GM12878 (cell line): ENCODE data around the gene ADGRL3. TPM values are rescaled to one million over a fixed set of nuclear protein-coding genes. Genes with fewer than 3 reads are reported as not detected.

ENCODE experiments used
- ATAC-seq: fragments of 200-7000 bp; cut with Tn5 transposase; 3 replicates; pipeline ENCODE4 v1.9.1; 2020; ENCODE audit warnings: mild to moderate bottlenecking, moderate library complexity
- BruUV-seq: library from RNA; stranded (reverse); fragments of 400-500 nt; replicated peaks from 2 replicates; lab custom pipeline; 2021; lab: Mats Ljungman, UMichigan
- CTCF ChIA-PET: fragments of 300-600 bp; sonication (Branson Sonifier 250); formaldehyde crosslinking; extraction: SDS; loops from one replicate; lab custom pipeline; 2021; ENCODE audit warnings: inconsistent platforms; lab: Yijun Ruan, JAX
- POLR2A ChIA-PET: fragments of 350-600 bp; formaldehyde crosslinking; extraction: SDS; loops from one replicate; lab custom pipeline; 2021; ENCODE audit warnings: inconsistent platforms; lab: Charles Lee
- RAD21 ChIA-PET: fragments of 300-600 bp; sonication (Branson Sonifier 250); formaldehyde crosslinking; loops from one replicate; lab custom pipeline; 2023; ENCODE audit warnings: antibody characterized with exemption; ENCODE audit not compliant: unreplicated experiment; lab: Charles Lee
- SMC1A ChIA-PET: fragments of 300-600 bp; sonication (Branson Sonifier 250); formaldehyde crosslinking; loops from one replicate; lab custom pipeline; 2023; ENCODE audit not compliant: unreplicated experiment, uncharacterized antibody; lab: Charles Lee
- DNase-seq: peaks from one replicate; pipeline ENCODE4 v3.0.0-alpha.2; 2011; ENCODE audit warnings: low read depth, low spot score
- FAIRE-seq: peaks from 3 replicates; lab custom pipeline; 2011; peaks lifted over from hg19 to GRCh38; lab: Jason Lieb, UNC
- H2AFZ ChIP-seq: 2 replicates; pipeline ENCODE4 v1.6.0; 2011; ENCODE audit warnings: low read depth, low read length, control low read depth; ENCODE audit not compliant: control insufficient read depth
- H3K27ac ChIP-seq: 2 replicates; pipeline ENCODE4 v1.5.1; 2011; ENCODE audit warnings: control low read depth; ENCODE audit not compliant: control insufficient read depth, insufficient read depth
- H3K27me3 ChIP-seq, 2 experiments: replicated peaks in 1 of 2; 2 replicates each; pipeline versions ENCODE4 v1.6.0 to v1.6.1; 2011; ENCODE audit warnings: low read length in 1 of 2; ENCODE audit not compliant: control insufficient read depth in 2 of 2, insufficient read depth in 2 of 2
- H3K36me3 ChIP-seq, 2 experiments: 2 replicates each; pipeline ENCODE4 v1.5.1; 2011; ENCODE audit warnings: low read length in 1 of 2; ENCODE audit not compliant: control insufficient read depth in 2 of 2, insufficient read depth in 2 of 2
- H3K4me1 ChIP-seq: 2 replicates; pipeline ENCODE4 v1.6.1; 2011; ENCODE audit warnings: mild to moderate bottlenecking, low read length, moderate library complexity, mixed read lengths; ENCODE audit not compliant: control insufficient read depth, insufficient read depth
- H3K4me2 ChIP-seq: 2 replicates; pipeline ENCODE4 v1.6.0; 2011; ENCODE audit warnings: control low read depth; ENCODE audit not compliant: control insufficient read depth, insufficient read depth
- H3K4me3 ChIP-seq: fragments of 200-600 bp; sonication (generic); 2 replicates; pipeline ENCODE4 v1.5.1; 2016
- H3K79me2 ChIP-seq: 2 replicates; pipeline ENCODE4 v1.6.0; 2011; ENCODE audit warnings: low read length; ENCODE audit not compliant: control insufficient read depth, insufficient read depth
- H3K9ac ChIP-seq: 2 replicates; pipeline ENCODE4 v1.8.0; 2011; ENCODE audit warnings: low read length, control low read depth, mixed read lengths; ENCODE audit not compliant: control insufficient read depth, insufficient read depth
- H3K9me3 ChIP-seq: replicated peaks from 3 replicates; pipeline ENCODE4 v1.5.1; 2011; ENCODE audit warnings: mild to moderate bottlenecking, low read length; ENCODE audit not compliant: control insufficient read depth, insufficient read depth
- H4K20me1 ChIP-seq: 2 replicates; pipeline ENCODE4 v1.6.0; 2011; ENCODE audit not compliant: control insufficient read depth, insufficient read depth
- EED ChIP-seq: sonication (generic); IDR thresholded peaks from 2 replicates; pipeline ENCODE4 v1.6.1; 2016; ENCODE audit warnings: antibody characterized with exemption, low read depth
- FOXM1 ChIP-seq: IDR thresholded peaks from 2 replicates; pipeline ENCODE4 v1.6.1; 2012; ENCODE audit warnings: low read depth, mild to moderate bottlenecking, inconsistent platforms, low read length, moderate library complexity
- GABPA ChIP-seq: IDR thresholded peaks from 2 replicates; pipeline ENCODE4 v1.6.1; 2014; ENCODE audit warnings: antibody characterized with exemption, low read depth, mild to moderate bottlenecking, inconsistent platforms
- JUND ChIP-seq: IDR thresholded peaks from 2 replicates; pipeline ENCODE4 v1.6.1; 2012; ENCODE audit warnings: low read depth, mild to moderate bottlenecking, low read length, improper control_type of control experiment, moderate library complexity
- MYC ChIP-seq: IDR thresholded peaks from 2 replicates; pipeline ENCODE4 v1.6.1; 2011; ENCODE audit warnings: mild to moderate bottlenecking, low read length, moderate library complexity, inconsistent platforms; ENCODE audit not compliant: insufficient read depth, insufficient replicate concordance, insufficient read length, severe bottlenecking
- NFIC ChIP-seq: IDR thresholded peaks from 2 replicates; pipeline ENCODE4 v1.6.1; 2012; ENCODE audit warnings: low read depth, mild to moderate bottlenecking, inconsistent platforms, low read length, moderate library complexity
- NFYB ChIP-seq: IDR thresholded peaks from 2 replicates; pipeline ENCODE4 v1.6.1; 2011; ENCODE audit warnings: low read depth, mild to moderate bottlenecking, low read length, improper control_type of control experiment, moderate library complexity; ENCODE audit not compliant: insufficient read depth
- SIN3A ChIP-seq: IDR thresholded peaks from 2 replicates; pipeline ENCODE4 v1.6.1; 2012; ENCODE audit warnings: low read depth, low read length, improper control_type of control experiment
- STAT1 ChIP-seq: fragments of 450-650 bp; conservative IDR thresholded peaks from 2 replicates; pipeline ENCODE4 v1.6.1; 2014; ENCODE audit warnings: antibody characterized with exemption, mild to moderate bottlenecking
- ZBED1 ChIP-seq: IDR thresholded peaks from 2 replicates; pipeline ENCODE4 v1.6.1; 2016; ENCODE audit warnings: borderline replicate concordance
- WGBS: methylation state at CpG from one replicate; pipeline ENCODE4 v1.1.6; 2016; ENCODE audit warnings: low lambda C conversion rate; ENCODE audit not compliant: insufficient replicate concordance, insufficient coverage; ENCODE audit errors: missing lambda C conversion rate; 5-methylcytosine and 5-hydroxymethylcytosine counted together
- in situ Hi-C: fragments of 300-500 bp; cut with MboI; formaldehyde crosslinking; loops from 9 replicates; pipeline ENCODE4 v1.14.3; 2018; ENCODE audit warnings: mixed read lengths
- intact Hi-C: fragments of 100-400 bp; cut with micrococcal nuclease; formaldehyde crosslinking; loops from one replicate; pipeline ENCODE4 v1.14.2; 2022; ENCODE audit not compliant: unreplicated experiment
- polyA plus RNA-seq, 11 experiments: library from polyadenylated mRNA; depleted of rRNA in 4 of 11; unstranded in 6 of 11; stranded (reverse) in 5 of 11; fragments of >200 nt; fragmentation: Nextera tagmentation in 4 of 11; fragmentation: Illumina TruSeq in 1 of 11; extraction: Ambion mirVana in 4 of 11; extraction: Trizol in 1 of 11; gene quantifications; 1 replicate in 1 of 11; 2 replicates in 10 of 11; pipeline versions ENCODE4 v1.2.1 to v1.2.3, GENCODE V29; 2011 to 2016; ENCODE audit warnings: inconsistent platforms in 2 of 11, missing spikeins in 2 of 11, low read depth in 1 of 11
- total RNA-seq, 4 experiments: library from RNA; depleted of rRNA in 3 of 4; stranded (reverse); fragments of >200 nt in 3 of 4; fragmentation: Illumina TruSeq in 1 of 4; extraction: Trizol in 1 of 4; gene quantifications; 2 replicates each; pipeline versions ENCODE4 v1.2.1 to v1.2.3, GENCODE V29; 2013 to 2021
- TF ChIP-seq, protein P1 (sequence below): fragments of 450-650 bp; IDR thresholded peaks from 2 replicates; pipeline ENCODE4 v1.6.1; 2014; ENCODE audit warnings: mild to moderate bottlenecking
- TF ChIP-seq, protein P2 (sequence below): fragments of 450-650 bp; IDR thresholded peaks from 2 replicates; pipeline ENCODE4 v1.6.1; 2018; ENCODE audit warnings: mild to moderate bottlenecking, low read depth, moderate library complexity; ENCODE audit not compliant: partially characterized antibody
- TF ChIP-seq, protein P3 (sequence below): IDR thresholded peaks from 2 replicates; pipeline ENCODE4 v1.6.1; 2011; ENCODE audit warnings: mild to moderate bottlenecking, low read depth, low read length, moderate library complexity; ENCODE audit not compliant: insufficient replicate concordance
- TF ChIP-seq, protein P4 (sequence below): fragments of 450-650 bp; IDR thresholded peaks from 2 replicates; pipeline ENCODE4 v1.6.1; 2017; ENCODE audit warnings: low read depth, mild to moderate bottlenecking, moderate library complexity
- TF ChIP-seq, protein P5 (sequence below): IDR thresholded peaks from 2 replicates; pipeline ENCODE4 v1.6.1; 2012; ENCODE audit warnings: low read depth, low read length, improper control_type of control experiment

Gene ADGRL3
- total and polyA plus RNA-seq, 10 of the 15 experiments (the other 5 are each of a cell fraction or from before 2014, with no cell fraction given) = 1.1 TPM; not detected in 9

DNA sequence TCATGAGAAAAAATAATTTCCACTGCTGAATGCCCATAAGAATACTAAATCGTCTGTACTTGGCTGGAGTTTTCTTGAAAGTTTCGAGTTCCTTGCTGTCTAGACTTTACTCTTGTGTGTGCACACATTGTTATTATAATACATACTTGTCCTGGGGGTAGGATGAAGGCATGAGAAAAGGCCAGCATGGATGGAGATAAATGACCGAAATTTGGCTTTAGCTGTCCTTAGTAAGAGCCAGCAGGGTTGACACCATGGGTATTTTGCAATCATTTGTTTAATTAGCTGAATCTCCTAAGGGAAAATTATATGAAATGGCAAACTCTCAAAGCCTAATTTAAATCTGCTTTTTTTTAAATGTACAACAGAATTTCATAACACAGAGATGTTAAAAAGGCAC is 641.6 kb downstream of the ADGRL3 start:
- RAD21 ChIA-PET = interaction anchor here (0.7 to 1.0 kb wide), 2 partner anchors 24 to 60 kb away, joined by 3 to 4 read pairs; no protein-coding TSS in a partner anchor
- no peaks in the 10 kb centered on the region for H4K20me1 ChIP-seq
- no peaks in the 10 kb centered on the region for H3K4me1 ChIP-seq
- no peaks in the 10 kb centered on the region for H3K9me3 ChIP-seq
- FAIRE-seq = no peak
- in situ Hi-C loops = loop anchor here (10.0 kb wide), 1 partner anchor 63 kb away; no protein-coding TSS in a partner anchor
- H3K4me2 ChIP-seq = no peak overlapping the region
- no peaks in the 10 kb centered on the region for H3K27me3 ChIP-seq
- DNase-seq = no peak
- H3K36me3 ChIP-seq = no peaks in the 10 kb centered on the region
- WGBS = 0% methylated on average over 3 of the region's 3 CpGs
- POLR2A ChIA-PET = no interaction called here
- BruUV-seq = no TSS peak
- intact Hi-C loops = no loop called here
- no peak overlapping the region for H3K9ac ChIP-seq
- CTCF ChIA-PET = interaction anchor here (1.0 kb wide), 1 partner anchor 9 kb away, joined by 3 read pairs; no protein-coding TSS in a partner anchor
- H3K79me2 ChIP-seq = no peaks in the 10 kb centered on the region
- H3K27ac ChIP-seq = no peak overlapping the region
- no peak for ATAC-seq
- H3K4me3 ChIP-seq = no peak overlapping the region
- SMC1A ChIA-PET = interaction anchor here (0.9 to 2.5 kb wide), 3 partner anchors 9 to 15 kb away, joined by 3 to 6 read pairs (median 4); no protein-coding TSS in a partner anchor
- no peak overlapping the region for H2AFZ ChIP-seq
- TF ChIP-seq GABPA (no peak), FOXM1 (no peak), MYC (no peak), JUND (no peak), STAT1 (no peak), NFYB (no peak), SIN3A (no peak), NFIC (no peak), EED (no peak), ZBED1 (no peak)
- TF ChIP-seq, protein P1, sequence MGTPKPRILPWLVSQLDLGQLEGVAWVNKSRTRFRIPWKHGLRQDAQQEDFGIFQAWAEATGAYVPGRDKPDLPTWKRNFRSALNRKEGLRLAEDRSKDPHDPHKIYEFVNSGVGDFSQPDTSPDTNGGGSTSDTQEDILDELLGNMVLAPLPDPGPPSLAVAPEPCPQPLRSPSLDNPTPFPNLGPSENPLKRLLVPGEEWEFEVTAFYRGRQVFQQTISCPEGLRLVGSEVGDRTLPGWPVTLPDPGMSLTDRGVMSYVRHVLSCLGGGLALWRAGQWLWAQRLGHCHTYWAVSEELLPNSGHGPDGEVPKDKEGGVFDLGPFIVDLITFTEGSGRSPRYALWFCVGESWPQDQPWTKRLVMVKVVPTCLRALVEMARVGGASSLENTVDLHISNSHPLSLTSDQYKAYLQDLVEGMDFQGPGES = no peak
- TF ChIP-seq, protein P2, sequence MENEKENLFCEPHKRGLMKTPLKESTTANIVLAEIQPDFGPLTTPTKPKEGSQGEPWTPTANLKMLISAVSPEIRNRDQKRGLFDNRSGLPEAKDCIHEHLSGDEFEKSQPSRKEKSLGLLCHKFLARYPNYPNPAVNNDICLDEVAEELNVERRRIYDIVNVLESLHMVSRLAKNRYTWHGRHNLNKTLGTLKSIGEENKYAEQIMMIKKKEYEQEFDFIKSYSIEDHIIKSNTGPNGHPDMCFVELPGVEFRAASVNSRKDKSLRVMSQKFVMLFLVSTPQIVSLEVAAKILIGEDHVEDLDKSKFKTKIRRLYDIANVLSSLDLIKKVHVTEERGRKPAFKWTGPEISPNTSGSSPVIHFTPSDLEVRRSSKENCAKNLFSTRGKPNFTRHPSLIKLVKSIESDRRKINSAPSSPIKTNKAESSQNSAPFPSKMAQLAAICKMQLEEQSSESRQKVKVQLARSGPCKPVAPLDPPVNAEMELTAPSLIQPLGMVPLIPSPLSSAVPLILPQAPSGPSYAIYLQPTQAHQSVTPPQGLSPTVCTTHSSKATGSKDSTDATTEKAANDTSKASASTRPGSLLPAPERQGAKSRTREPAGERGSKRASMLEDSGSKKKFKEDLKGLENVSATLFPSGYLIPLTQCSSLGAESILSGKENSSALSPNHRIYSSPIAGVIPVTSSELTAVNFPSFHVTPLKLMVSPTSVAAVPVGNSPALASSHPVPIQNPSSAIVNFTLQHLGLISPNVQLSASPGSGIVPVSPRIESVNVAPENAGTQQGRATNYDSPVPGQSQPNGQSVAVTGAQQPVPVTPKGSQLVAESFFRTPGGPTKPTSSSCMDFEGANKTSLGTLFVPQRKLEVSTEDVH = no peak
- TF ChIP-seq, protein P3, sequence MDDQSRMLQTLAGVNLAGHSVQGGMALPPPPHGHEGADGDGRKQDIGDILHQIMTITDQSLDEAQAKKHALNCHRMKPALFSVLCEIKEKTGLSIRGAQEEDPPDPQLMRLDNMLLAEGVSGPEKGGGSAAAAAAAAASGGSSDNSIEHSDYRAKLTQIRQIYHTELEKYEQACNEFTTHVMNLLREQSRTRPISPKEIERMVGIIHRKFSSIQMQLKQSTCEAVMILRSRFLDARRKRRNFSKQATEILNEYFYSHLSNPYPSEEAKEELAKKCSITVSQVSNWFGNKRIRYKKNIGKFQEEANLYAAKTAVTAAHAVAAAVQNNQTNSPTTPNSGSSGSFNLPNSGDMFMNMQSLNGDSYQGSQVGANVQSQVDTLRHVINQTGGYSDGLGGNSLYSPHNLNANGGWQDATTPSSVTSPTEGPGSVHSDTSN = no peak
- TF ChIP-seq, protein P4, sequence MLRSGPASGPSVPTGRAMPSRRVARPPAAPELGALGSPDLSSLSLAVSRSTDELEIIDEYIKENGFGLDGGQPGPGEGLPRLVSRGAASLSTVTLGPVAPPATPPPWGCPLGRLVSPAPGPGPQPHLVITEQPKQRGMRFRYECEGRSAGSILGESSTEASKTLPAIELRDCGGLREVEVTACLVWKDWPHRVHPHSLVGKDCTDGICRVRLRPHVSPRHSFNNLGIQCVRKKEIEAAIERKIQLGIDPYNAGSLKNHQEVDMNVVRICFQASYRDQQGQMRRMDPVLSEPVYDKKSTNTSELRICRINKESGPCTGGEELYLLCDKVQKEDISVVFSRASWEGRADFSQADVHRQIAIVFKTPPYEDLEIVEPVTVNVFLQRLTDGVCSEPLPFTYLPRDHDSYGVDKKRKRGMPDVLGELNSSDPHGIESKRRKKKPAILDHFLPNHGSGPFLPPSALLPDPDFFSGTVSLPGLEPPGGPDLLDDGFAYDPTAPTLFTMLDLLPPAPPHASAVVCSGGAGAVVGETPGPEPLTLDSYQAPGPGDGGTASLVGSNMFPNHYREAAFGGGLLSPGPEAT = no peak
- TF ChIP-seq, protein P5, sequence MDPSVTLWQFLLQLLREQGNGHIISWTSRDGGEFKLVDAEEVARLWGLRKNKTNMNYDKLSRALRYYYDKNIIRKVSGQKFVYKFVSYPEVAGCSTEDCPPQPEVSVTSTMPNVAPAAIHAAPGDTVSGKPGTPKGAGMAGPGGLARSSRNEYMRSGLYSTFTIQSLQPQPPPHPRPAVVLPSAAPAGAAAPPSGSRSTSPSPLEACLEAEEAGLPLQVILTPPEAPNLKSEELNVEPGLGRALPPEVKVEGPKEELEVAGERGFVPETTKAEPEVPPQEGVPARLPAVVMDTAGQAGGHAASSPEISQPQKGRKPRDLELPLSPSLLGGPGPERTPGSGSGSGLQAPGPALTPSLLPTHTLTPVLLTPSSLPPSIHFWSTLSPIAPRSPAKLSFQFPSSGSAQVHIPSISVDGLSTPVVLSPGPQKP = no peak
